GM18868 (cell line): ENCODE results near the gene KPNA4.
A peak's percentile ranks its signal among the peaks of the same experiment; 100 is the strongest.
"Not testable (repeated sequence)": the region's sequence is repeated elsewhere in the genome, so short reads cannot be mapped to it uniquely, and the experiment has no call there.

ENCODE experiments used
- ATAC-seq: cut with Tn5 transposase; IDR thresholded peaks from one replicate; pipeline ENCODE4 v1.9.1; 2021; ENCODE audit warnings: mild to moderate bottlenecking, moderate library complexity; ENCODE audit not compliant: unreplicated experiment

The KPNA4 gene

GRCh38 chr3:160565442-160566403 is at the start of gene KPNA4:
Gene KPNA4 (minus strand): TSS chr3:160565571. CDS start chr3:160565282, 289 bp downstream.
- ATAC-seq: peak; percentile 92

GRCh38 chr3:160613661-160614060 is 48.3 kb upstream of the KPNA4 start:
- ATAC-seq: no peak

- no peak for ATAC-seq
Measured at GRCh38 chr3:160612386-160613075, 47.2 kb upstream of the KPNA4 start.

GRCh38 chr3:160611141-160611540 is 45.8 kb upstream of the KPNA4 start:
- no peak for ATAC-seq

GRCh38 chr3:160608870-160609269 is 43.5 kb upstream of the KPNA4 start:
- ATAC-seq: no peak

GRCh38 chr3:160607826-160608225 is 42.5 kb upstream of the KPNA4 start:
- ATAC-seq: no peak

- no peak for ATAC-seq
Measured at GRCh38 chr3:160605315-160605714, 39.9 kb upstream of the KPNA4 start.

- not testable (repeated sequence) for ATAC-seq
Measured at GRCh38 chr3:160603845-160604244, 38.5 kb upstream of the KPNA4 start.

- ATAC-seq: no peak
Measured at GRCh38 chr3:160602259-160602658, 36.9 kb upstream of the KPNA4 start.

- no peak for ATAC-seq
Measured at GRCh38 chr3:160601288-160601687, 35.9 kb upstream of the KPNA4 start.

- no peak for ATAC-seq
Measured at GRCh38 chr3:160598865-160599264, 33.5 kb upstream of the KPNA4 start.

- ATAC-seq: no peak
Measured at GRCh38 chr3:160588023-160588422, 22.7 kb upstream of the KPNA4 start.

GRCh38 chr3:160587105-160587504 is 21.7 kb upstream of the KPNA4 start:
- ATAC-seq: no peak

- no peak for ATAC-seq
Measured at GRCh38 chr3:160586679-160587078, 21.3 kb upstream of the KPNA4 start.

- no peak for ATAC-seq
Measured at GRCh38 chr3:160583451-160583850, 18.1 kb upstream of the KPNA4 start.

- ATAC-seq: no peak
Measured at GRCh38 chr3:160580938-160581337, 15.6 kb upstream of the KPNA4 start.

- ATAC-seq: no peak
Measured at GRCh38 chr3:160577556-160578195, 12.3 kb upstream of the KPNA4 start.

GRCh38 chr3:160577093-160577492 is 11.7 kb upstream of the KPNA4 start:
- no peak for ATAC-seq

GRCh38 chr3:160576621-160577020 is 11.2 kb upstream of the KPNA4 start:
- ATAC-seq: no peak

- no peak for ATAC-seq
Measured at GRCh38 chr3:160575589-160575988, 10.2 kb upstream of the KPNA4 start.

- no peak for ATAC-seq
Measured at GRCh38 chr3:160574636-160575035, 9.3 kb upstream of the KPNA4 start.
